ENCODE data around the gene WLS.
"Not testable (repeated sequence)": the region's sequence is repeated elsewhere in the genome, so short reads cannot be mapped to it uniquely, and the experiment has no call there.

WLS gene

DNA sequence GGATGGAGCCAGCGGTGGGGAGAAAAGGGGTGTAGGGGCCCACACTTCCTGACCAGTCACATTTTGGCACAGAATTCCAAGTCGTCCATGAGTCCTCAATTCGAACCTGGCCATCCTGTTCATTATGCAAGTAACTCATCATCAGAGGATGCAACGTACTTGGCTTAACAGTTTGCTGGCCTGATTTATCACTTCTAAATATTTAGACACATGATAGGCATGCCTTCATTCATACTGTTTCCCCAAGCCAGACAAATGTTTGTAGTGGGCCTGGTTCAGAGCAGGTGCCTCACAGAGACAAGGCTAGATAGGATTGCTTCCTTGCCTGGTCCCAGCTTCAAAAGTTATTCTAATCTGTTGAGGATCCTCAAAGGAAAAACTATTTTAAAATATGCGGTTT is 66.7 kb downstream of the WLS start:
- H3K4me3 ChIP-seq (ENCODE audit: low read depth, low read length): no peak overlapping the region
- ChIA-PET CTCF (interaction anchor here (1.4 to 2.8 kb wide), 2 partner anchors 10 to 45 kb away, joined by 5 to 10 read pairs; no protein-coding TSS in a partner anchor), POLR2A (no interaction called here)
- TF ChIP-seq, protein P1, sequence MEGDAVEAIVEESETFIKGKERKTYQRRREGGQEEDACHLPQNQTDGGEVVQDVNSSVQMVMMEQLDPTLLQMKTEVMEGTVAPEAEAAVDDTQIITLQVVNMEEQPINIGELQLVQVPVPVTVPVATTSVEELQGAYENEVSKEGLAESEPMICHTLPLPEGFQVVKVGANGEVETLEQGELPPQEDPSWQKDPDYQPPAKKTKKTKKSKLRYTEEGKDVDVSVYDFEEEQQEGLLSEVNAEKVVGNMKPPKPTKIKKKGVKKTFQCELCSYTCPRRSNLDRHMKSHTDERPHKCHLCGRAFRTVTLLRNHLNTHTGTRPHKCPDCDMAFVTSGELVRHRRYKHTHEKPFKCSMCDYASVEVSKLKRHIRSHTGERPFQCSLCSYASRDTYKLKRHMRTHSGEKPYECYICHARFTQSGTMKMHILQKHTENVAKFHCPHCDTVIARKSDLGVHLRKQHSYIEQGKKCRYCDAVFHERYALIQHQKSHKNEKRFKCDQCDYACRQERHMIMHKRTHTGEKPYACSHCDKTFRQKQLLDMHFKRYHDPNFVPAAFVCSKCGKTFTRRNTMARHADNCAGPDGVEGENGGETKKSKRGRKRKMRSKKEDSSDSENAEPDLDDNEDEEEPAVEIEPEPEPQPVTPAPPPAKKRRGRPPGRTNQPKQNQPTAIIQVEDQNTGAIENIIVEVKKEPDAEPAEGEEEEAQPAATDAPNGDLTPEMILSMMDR (IDR thresholded peaks at IDR 0.05; ENCODE audit: insufficient read depth, low read length, missing control alignments): no peak
- DNase-seq (ENCODE audit: low read depth, low spot score): no peak

DNA sequence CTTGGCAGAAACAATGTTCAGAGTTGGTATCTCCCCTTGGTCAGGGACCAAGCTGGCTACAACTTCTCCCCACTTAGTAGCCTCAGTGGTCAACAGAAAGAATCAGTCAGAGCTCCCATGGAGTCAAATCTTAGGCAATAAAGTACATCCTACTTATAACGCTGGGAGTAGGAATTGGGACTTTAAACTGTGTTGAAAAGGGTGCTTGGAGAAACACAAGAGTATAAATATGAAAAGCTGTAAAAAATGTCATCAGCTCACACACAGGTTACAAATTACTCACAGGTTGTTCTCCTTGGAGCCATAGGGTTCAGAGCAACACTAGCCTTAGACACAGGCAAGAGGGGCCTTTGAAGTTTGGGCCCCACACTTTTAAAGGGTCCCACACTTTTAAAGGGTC is 67.4 kb downstream of the WLS start:
- CTCF ChIA-PET: interaction anchor here (2.8 kb wide), 1 partner anchor 44 kb away, joined by 10 read pairs; no protein-coding TSS in a partner anchor
- TF ChIP-seq, protein P1 (IDR thresholded peaks at IDR 0.05; ENCODE audit: insufficient read depth, low read length, missing control alignments): no peak

DNA sequence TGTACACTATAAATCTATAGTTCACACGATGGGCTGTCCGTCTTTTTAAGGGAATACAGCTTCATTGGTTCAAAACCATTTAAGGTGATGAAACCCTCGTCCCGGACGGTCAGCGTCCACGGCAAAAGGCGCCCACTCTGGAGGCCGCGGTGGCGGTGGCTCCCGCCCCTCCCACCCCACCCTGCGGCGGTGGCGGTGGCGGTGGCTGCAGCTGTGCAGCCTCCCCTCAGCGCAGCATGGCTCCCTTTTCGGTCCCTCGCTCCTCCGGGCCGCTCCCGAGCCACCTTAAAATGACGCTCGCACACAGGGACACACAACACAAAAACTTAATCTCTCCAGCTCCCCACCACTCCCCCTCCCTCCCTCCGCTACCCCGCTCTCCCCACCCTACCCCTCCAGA is 69.1 kb downstream of the WLS start:
- CTCF ChIA-PET: no interaction called here
- no peak overlapping the region for H3K4me3 ChIP-seq (ENCODE audit: low read depth, low read length)
- TF ChIP-seq, protein P1 (IDR thresholded peaks at IDR 0.05; ENCODE audit: insufficient read depth, low read length, missing control alignments): no peak
- POLR2A ChIA-PET: no interaction called here
- no peak for DNase-seq (ENCODE audit: low read depth, low spot score)

More for the DNA sequence above, 67.4 kb downstream of the WLS start:
- DNase-seq (ENCODE audit: low read depth, low spot score): no peak
- no peak overlapping the region for H3K4me3 ChIP-seq (ENCODE audit: low read depth, low read length)
- POLR2A ChIA-PET: no interaction called here

DNA sequence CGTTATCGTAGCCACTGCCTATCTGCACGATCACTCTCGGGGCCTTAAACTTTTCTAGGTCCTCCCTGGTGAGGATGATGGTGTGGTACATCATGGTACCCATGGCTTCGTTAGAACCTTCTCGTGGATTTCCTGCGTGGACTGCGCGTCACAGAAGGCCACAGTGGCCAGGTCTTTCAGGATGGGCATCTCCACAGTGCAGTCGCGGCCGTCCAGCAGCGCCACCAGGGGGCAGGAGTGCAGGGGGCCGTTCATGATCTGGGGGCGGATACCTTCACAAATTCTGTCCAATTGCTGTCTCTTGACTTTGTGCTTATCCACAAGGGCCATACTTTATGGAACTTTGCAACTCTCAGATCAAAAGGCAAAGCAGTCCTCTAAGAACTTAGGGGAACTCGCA is 69.6 kb downstream of the WLS start:
- H3K4me3 ChIP-seq (ENCODE audit: low read depth, low read length): no peak overlapping the region
- POLR2A ChIA-PET: no interaction called here
- no peak for DNase-seq (ENCODE audit: low read depth, low spot score)
- CTCF ChIA-PET: no interaction called here
- TF ChIP-seq, protein P1 (IDR thresholded peaks at IDR 0.05; ENCODE audit: insufficient read depth, low read length, missing control alignments): no peak

DNA sequence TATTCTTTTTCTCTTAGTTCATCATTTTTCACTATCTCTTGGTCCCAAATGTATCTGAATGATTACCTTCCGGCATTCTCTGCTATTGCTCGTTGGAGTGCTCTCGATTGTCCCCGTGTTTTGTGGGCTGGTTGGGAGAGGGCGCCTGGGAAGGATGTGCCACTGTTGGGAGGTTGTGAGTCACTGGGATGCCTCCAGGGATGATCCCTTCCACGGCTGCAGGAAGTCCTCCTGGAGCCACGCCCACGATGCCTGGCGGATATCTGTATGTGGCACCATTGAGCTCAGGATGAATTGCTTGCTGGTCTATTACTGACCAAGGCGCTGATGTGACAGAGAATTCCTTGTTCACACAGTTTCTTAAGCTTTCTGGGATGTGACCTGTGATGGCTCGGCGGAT is 70.7 kb downstream of the WLS start:
- CTCF ChIA-PET; H3K4me3 ChIP-seq (ENCODE audit: low read depth, low read length); DNase-seq (ENCODE audit: low read depth, low spot score); POLR2A ChIA-PET: not testable (repeated sequence)

DNA sequence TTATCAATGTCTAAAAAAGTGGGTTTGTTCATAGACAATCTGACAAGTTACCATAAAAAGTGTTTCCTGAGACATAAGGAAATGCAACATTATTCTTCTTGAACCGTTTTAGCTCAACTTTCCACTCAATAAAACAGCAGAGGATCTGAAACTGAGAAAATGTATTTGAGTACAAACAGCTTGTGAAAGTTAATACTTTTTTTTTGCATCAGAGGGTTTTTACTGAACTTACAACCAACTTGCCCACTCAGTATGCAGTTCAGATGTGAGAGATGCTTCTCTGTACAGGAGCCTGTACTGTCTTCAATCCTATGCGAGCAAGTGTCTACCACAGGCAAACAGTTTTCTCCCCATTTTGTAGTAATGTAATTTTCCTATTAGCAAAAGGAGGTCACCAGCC is 71.4 kb downstream of the WLS start:
- CTCF ChIA-PET: interaction anchor here (0.5 kb wide), 1 partner anchor 171 kb away, joined by 3 read pairs; no protein-coding TSS in a partner anchor
- DNase-seq (ENCODE audit: low read depth, low spot score); H3K4me3 ChIP-seq (ENCODE audit: low read depth, low read length); POLR2A ChIA-PET: not testable (repeated sequence)

DNA sequence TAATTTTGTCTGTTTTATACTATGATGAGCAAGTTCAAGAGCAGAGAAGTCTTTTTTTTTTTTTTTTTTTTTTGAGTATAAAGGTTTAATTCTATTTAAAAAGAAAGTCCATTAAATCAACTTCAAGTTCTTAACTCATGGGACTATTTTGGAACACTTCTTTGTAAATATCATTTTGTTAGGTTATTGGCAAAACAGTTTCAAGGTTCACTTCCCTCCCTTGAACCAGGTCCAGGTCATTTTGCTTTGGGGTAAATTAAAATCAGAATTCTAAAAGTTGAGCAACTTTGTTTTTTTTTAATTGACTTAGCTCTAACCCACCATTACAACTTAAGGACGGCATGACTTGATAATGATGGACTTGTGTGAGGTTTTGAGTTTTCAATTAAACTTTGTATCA is 72.3 kb downstream of the WLS start:
- CTCF ChIA-PET: no interaction called here
- TF ChIP-seq, protein P1 (IDR thresholded peaks at IDR 0.05; ENCODE audit: insufficient read depth, low read length, missing control alignments): no peak
- POLR2A ChIA-PET: no interaction called here
- no peak for DNase-seq (ENCODE audit: low read depth, low spot score)
- H3K4me3 ChIP-seq (ENCODE audit: low read depth, low read length): no peak overlapping the region
